ENCODE data around the gene HPCAL1.

DNA sequence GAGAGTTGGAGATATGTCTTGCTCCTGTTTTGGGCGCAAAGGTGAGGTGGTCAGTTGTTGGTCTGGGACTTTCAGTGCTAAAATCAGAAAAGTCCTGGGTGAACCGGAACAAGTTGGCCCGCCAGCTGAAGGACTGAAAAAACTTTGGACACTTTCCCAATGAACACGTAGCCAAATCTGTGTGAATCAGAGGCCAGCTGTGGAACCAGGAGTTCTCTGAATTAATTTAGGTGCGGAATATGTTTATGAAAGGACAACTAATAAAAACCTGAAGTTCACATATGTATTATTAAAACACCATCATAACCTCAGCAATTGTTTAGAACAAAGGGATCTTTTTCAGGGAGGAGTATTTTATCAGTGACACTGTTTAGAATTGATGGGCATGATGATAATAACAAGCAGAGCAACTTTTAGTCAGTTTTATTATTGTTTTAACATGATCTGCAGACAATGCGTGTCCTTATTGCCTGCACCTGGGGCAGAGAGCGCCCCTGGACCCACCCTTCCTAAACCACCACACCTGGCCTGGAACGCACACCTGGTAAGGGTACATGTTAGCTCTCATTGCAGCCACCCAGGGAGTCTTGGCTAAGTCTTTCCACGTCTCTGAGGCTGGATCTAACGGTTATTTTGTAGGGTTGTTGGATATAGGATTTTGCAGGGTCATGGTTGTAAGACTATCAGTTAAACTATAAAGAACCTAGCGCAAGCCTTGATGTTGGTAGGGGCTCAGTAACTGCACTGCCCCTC lies 155.3 kb downstream of the HPCAL1 start:
- TF ChIP-seq CTCF (IDR thresholded peaks at IDR 0.05; ENCODE audit: insufficient read depth, low read length, poor library complexity, severe bottlenecking) = no peak
- no peak for TF ChIP-seq EZH2phosphoT487 (conservative IDR thresholded peaks at IDR 0.05; ENCODE audit: low read length)

Data from SU-DHL-6 (cell line).